ENCODE measurements around the gene UBE2E3. TPM values are rescaled to one million over a fixed set of nuclear protein-coding genes. Genes with fewer than 3 reads are reported as not detected.

Gene UBE2E3
- total and polyA plus RNA-seq, 10 donors = 29.9 to 66.5 (median 48.4) TPM

- 78 to 91% (median 88%) methylated on average over 1 of the region's 1 CpG for whole genome bisulfite sequencing, 5 donors
- no peaks in the 10 kb centered on the region for H3K9me3 ChIP-seq
- H3K4me3 ChIP-seq = no peak overlapping the region
- TF ChIP-seq POLR2A (IDR thresholded peaks at IDR 0.05) (no peak), POLR2AphosphoS5 (IDR thresholded peaks at IDR 0.05) (no peak), CTCF (IDR thresholded peaks at IDR 0.05 in 8 of 11, conservative IDR thresholded peaks at IDR 0.05 in 3 of 11) (no peak)
- H3K36me3 ChIP-seq = no peaks in the 10 kb centered on the region
- peaks cover 0 to 33% (median 12%) of the 10 kb centered on the region in 6 donors for H3K4me1 ChIP-seq
- no peak overlapping the region for H3K27ac ChIP-seq
- DNase-seq = no peak
- intact Hi-C loops (cut with DNase I; ENCODE audit: low total_unique reads) = loop anchor here (10.0 kb wide), 1 partner anchor 607 kb away; no protein-coding TSS in a partner anchor
- no peaks in the 10 kb centered on the region for H3K27me3 ChIP-seq (replicated peaks in 1 of 7)
Observed at GRCh38 chr2:181107628-181107945, 127.2 kb downstream of the UBE2E3 start.

- Histone ChIP-seq H3K9me3 (no peaks in the 10 kb centered on the region), H3K27ac (no peak overlapping the region), H3K4me1 (peaks cover 0 to 15% (median 4%) of the 10 kb centered on the region in 6 donors), H3K4me3 (no peak overlapping the region), H3K36me3 (no peaks in the 10 kb centered on the region), H3K27me3 (replicated peaks in 1 of 7) (no peaks in the 10 kb centered on the region)
- no peak for DNase-seq
- WGBS, 5 donors = 91 to 98% (median 97%) methylated on average over 2 of the region's 2 CpGs
- intact Hi-C loops (cut with DNase I; ENCODE audit: low total_unique reads) = no loop called here
- no peak for TF ChIP-seq CTCF (IDR thresholded peaks at IDR 0.05 in 8 of 11, conservative IDR thresholded peaks at IDR 0.05 in 3 of 11)
- TF ChIP-seq POLR2A (IDR thresholded peaks at IDR 0.05) = no peak
- no peak for TF ChIP-seq POLR2AphosphoS5 (IDR thresholded peaks at IDR 0.05)
Observed at GRCh38 chr2:181111059-181111458, 130.7 kb downstream of the UBE2E3 start.

- Histone ChIP-seq H3K4me3 (no peak overlapping the region), H3K9me3 (no peaks in the 10 kb centered on the region), H3K27ac (no peak overlapping the region), H3K36me3 (no peaks in the 10 kb centered on the region), H3K4me1 (no peaks in the 10 kb centered on the region), H3K27me3 (replicated peaks in 1 of 7) (no peaks in the 10 kb centered on the region)
- WGBS, 5 donors = 69 to 98% (median 79%) methylated on average over 1 of the region's 1 CpG
- no peak for TF ChIP-seq CTCF (IDR thresholded peaks at IDR 0.05 in 8 of 11, conservative IDR thresholded peaks at IDR 0.05 in 3 of 11)
- no peak for TF ChIP-seq POLR2AphosphoS5 (IDR thresholded peaks at IDR 0.05)
- intact Hi-C loops (cut with DNase I; ENCODE audit: low total_unique reads) = no loop called here
- DNase-seq = no peak
Observed at GRCh38 chr2:181112916-181113315, 132.5 kb downstream of the UBE2E3 start.

Measured in spleen (tissue), 11 donors.